Left hindlimb (tissue), 1 donor: ENCODE data around the gene CST7.

Experiments
- DNase-seq: peaks from one replicate; pipeline ENCODE4 v3.0.0-alpha.2; 2018

Gene CST7

GRCh38 chr20:25006431-25007167, 57.5 kb downstream of the CST7 start:
- peak; percentile 10 for DNase-seq

GRCh38 chr20:25007491-25008305, 58.6 kb downstream of the CST7 start:
- peak; percentile 20 for DNase-seq

- peak; percentile 9 for DNase-seq
These were observed 59.5 kb downstream of the CST7 start for GRCh38 chr20:25008388-25009217.
